ENCODE measurements around the gene GARIN5A.

GARIN5A gene

DNA sequence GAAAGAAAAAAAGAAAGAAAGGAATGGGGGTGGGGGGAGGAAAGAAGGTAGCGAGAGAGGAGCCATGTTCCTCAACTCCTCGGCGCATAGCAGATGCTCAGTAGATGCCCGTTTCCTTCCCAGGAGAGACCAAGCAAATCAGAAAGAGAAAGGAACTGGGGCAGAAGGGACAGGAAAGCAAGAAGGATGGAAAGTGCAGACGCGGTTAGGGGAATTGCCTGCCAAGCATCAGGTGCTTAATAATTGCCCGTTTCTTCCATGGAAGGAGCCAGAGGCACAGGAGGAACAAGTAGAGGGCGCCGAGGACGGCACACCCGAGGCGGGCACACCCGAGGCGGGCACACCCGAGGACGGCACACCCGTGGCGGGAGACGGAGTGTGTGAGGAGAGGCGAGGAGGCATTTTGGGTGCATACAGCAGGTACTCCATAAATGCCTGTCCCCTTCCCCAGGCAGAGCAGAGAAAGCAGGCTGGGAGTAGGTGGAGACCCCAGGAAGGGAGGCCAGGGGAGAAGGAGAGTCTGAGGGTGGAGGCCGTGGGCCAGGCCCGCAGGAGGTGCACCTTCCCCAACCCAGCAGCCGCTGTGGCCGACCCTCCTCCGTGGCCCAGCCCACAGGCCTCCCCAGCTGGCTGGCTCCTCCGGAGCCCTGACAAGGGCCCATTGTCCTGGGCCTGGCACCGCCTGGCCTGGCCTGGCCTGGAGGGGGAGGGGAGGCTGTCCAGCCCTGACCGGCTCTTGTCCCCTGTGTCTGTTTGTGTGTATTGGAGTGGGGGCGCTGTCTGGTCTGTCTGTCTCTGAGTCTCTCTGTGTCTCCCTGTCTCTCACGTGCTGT is 19.8 kb upstream of the GARIN5A start:
- Histone ChIP-seq H3K4me1 (ENCODE audit: control insufficient read depth, insufficient read depth, low read length, poor library complexity, severe bottlenecking) (peaks cover 10% of the 10 kb centered on the region), H3K27ac (ENCODE audit: insufficient read depth, low read length, poor library complexity, severe bottlenecking) (no peak overlapping the region), H3K27me3 (replicated peaks; ENCODE audit: control insufficient read depth, insufficient read depth, low read length, poor library complexity, severe bottlenecking) (no peaks in the 10 kb centered on the region), H3K4me3 (ENCODE audit: insufficient read depth, low read depth, low read length, poor library complexity, severe bottlenecking) (no peak overlapping the region), H3K9me3 (ENCODE audit: control insufficient read depth, low read length) (no peaks in the 10 kb centered on the region), H3K36me3 (ENCODE audit: control insufficient read depth, insufficient read depth, low read length) (no peaks in the 10 kb centered on the region)
- no peak for DNase-seq

DNA sequence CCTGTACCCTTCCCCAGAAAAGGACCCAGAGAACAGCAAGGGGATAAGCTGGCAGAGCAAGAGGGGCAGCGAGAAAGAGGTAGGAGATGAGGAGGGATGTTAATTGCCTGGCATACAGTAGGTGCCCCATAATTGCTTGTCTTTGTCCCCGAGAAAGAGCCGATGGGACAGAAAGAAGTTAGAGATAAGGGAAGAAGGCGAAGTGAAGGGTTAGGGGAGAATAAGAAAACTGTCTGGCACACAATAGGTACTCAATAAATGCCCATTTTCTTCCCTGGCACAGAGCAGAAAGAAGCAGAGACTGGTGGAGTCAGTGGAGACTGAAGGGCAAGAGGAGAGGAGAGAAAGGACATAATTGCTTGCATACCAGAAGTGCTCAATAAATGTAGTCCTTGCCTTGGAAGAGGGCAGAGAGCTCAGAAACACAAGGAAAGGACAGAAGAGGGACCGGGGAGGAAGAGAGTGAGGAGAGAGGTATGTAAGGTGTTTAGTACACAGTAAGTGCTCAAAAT is 18.4 kb upstream of the GARIN5A start:
- no peak for DNase-seq
- Histone ChIP-seq H3K27ac (ENCODE audit: insufficient read depth, low read length, poor library complexity, severe bottlenecking) (no peak overlapping the region), H3K9me3 (ENCODE audit: control insufficient read depth, low read length) (no peaks in the 10 kb centered on the region), H3K27me3 (replicated peaks; ENCODE audit: control insufficient read depth, insufficient read depth, low read length, poor library complexity, severe bottlenecking) (no peaks in the 10 kb centered on the region), H3K4me1 (ENCODE audit: control insufficient read depth, insufficient read depth, low read length, poor library complexity, severe bottlenecking) (peaks cover 17% of the 10 kb centered on the region), H3K4me3 (ENCODE audit: insufficient read depth, low read depth, low read length, poor library complexity, severe bottlenecking) (no peak overlapping the region), H3K36me3 (ENCODE audit: control insufficient read depth, insufficient read depth, low read length) (no peaks in the 10 kb centered on the region)

DNA sequence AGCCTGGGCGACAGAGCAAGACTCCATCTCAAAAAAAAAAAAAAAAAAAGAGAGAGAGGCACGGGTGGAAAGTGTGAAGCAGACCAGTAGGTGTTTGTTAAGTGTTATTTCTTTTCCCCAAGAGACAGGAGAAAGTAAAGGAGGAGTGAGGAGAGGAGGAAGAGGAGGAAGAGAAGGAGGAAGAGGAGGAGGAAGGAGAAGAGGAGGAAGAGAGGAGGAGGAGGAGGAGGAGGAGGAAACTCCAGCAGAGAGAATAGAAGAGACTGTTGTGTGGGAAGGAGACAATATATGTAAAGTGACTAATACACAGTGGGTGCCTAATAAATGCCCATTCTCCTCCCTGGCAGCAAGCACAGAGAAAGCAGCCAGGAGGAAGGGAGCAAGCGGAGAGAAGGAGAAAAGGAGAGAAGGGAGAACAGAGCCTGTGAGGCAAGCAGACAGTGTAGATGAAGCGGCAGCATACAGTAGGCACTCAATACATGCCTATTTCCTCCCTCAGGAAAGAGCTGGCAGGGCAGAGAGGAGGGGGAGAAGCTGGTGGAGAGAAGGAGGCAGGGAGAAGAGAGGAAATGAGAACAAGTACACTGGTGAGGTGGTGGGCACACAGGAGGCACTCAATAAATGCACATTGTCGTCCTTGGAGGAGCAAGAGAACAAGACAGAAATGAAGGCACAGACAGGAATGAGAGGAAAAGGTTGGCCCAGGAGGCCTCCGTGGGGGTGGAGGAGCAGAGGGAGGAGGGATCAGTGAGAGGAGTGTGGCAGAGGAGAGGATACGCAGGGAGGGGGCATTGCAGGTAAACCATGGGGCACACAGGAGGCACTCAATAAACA is 17.8 kb upstream of the GARIN5A start:
- H3K27ac ChIP-seq (ENCODE audit: insufficient read depth, low read length, poor library complexity, severe bottlenecking): no peak overlapping the region
- no peaks in the 10 kb centered on the region for H3K36me3 ChIP-seq (ENCODE audit: control insufficient read depth, insufficient read depth, low read length)
- H3K27me3 ChIP-seq (replicated peaks; ENCODE audit: control insufficient read depth, insufficient read depth, low read length, poor library complexity, severe bottlenecking): no peaks in the 10 kb centered on the region
- H3K9me3 ChIP-seq (ENCODE audit: control insufficient read depth, low read length): no peaks in the 10 kb centered on the region
- H3K4me1 ChIP-seq (ENCODE audit: control insufficient read depth, insufficient read depth, low read length, poor library complexity, severe bottlenecking): peaks cover 17% of the 10 kb centered on the region
- no peak overlapping the region for H3K4me3 ChIP-seq (ENCODE audit: insufficient read depth, low read depth, low read length, poor library complexity, severe bottlenecking)
- DNase-seq: no peak

DNA sequence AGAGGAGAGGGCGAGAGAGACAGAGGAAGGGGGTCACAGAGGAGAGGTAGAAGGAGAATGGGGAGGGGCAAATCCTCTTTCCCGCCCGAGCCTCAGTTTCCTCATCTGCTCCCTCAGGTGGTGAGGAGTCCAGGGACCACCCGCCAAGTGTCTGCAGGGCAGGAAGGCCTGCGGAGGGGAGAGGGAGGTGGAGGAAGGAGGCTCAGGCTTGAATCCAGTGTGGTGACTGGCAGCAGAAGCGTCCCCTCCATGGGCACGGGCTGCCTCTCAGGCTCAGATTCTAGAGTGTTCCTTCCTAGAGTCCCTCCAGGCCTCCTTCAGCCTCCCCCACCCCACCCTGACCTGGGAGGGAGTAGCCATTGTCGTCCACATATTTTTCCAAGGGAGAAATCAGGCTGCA is 16.5 kb upstream of the GARIN5A start:
- no peak for DNase-seq
- Histone ChIP-seq H3K4me1 (ENCODE audit: control insufficient read depth, insufficient read depth, low read length, poor library complexity, severe bottlenecking) (peaks cover 17% of the 10 kb centered on the region), H3K27me3 (replicated peaks; ENCODE audit: control insufficient read depth, insufficient read depth, low read length, poor library complexity, severe bottlenecking) (no peaks in the 10 kb centered on the region), H3K9me3 (ENCODE audit: control insufficient read depth, low read length) (no peaks in the 10 kb centered on the region), H3K36me3 (ENCODE audit: control insufficient read depth, insufficient read depth, low read length) (no peaks in the 10 kb centered on the region), H3K27ac (ENCODE audit: insufficient read depth, low read length, poor library complexity, severe bottlenecking) (no peak overlapping the region), H3K4me3 (ENCODE audit: insufficient read depth, low read depth, low read length, poor library complexity, severe bottlenecking) (no peak overlapping the region)

DNA sequence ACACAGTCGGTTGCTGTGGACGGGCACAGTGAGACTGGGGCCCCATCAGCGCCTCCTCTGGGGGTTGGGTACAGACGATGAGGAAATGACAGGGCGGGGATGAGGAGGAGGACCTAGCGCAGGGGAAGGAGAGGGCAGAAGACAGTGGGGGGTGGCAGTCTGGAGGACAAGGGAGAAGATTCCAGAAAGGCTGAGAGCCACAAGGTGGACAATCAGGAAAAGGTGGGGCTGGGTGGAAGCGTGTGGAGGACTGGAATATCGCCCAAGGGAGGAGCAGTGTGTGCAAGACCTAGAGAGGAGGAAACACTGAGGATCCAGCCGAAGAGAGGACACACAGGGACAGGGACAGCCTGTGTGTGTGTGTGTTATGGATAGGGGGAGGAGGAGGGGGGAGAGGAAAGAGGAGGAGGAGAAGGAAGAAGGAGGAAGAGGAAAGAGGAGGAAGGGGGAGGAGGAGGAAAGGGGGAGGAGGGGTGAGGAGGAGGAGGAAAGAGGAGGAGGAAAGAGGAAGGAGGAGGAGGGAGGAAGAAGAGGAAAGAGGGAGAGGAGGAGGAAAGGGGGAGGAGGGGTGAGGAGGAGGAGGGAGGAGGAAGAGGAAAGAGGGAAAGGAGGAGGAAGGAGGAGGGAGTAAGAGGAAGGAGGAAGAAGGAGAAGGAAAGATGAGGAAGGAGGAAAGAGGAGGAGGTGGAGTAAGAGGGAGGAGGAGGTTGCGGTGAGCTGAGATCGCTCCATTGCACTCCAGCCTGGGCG is 15.8 kb upstream of the GARIN5A start:
- H3K27ac ChIP-seq (ENCODE audit: insufficient read depth, low read length, poor library complexity, severe bottlenecking): no peak overlapping the region
- no peak overlapping the region for H3K4me3 ChIP-seq (ENCODE audit: insufficient read depth, low read depth, low read length, poor library complexity, severe bottlenecking)
- no peak for DNase-seq
- H3K27me3 ChIP-seq (replicated peaks; ENCODE audit: control insufficient read depth, insufficient read depth, low read length, poor library complexity, severe bottlenecking): no peaks in the 10 kb centered on the region
- peaks cover 17% of the 10 kb centered on the region for H3K4me1 ChIP-seq (ENCODE audit: control insufficient read depth, insufficient read depth, low read length, poor library complexity, severe bottlenecking)
- H3K36me3 ChIP-seq (ENCODE audit: control insufficient read depth, insufficient read depth, low read length): no peaks in the 10 kb centered on the region
- H3K9me3 ChIP-seq (ENCODE audit: control insufficient read depth, low read length): no peaks in the 10 kb centered on the region

DNA sequence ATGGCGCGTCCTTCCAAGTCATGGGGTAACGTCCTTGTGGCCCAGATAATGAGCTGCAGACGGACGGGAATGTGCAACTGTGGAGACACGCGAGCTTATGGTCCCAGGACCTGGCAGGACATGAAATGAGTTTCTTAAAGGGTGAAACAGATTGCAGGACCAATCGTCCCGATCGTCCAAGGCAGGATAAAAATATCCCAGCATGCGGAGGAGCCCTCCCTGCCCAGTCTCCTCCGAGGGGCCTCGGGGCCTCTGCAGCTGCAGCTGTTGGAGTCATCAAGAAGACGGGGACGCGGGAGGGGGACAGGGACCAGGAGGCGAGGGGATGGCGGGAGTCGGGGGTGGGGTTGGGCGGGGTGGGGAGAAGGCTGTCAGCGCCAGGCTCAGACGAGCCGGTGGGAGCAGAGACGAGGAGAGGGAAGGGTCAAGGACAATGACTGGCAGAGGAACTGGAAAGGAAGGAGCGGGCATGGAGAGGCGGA is 14.4 kb upstream of the GARIN5A start:
- H3K27me3 ChIP-seq (replicated peaks; ENCODE audit: control insufficient read depth, insufficient read depth, low read length, poor library complexity, severe bottlenecking): no peaks in the 10 kb centered on the region
- DNase-seq: no peak
- H3K36me3 ChIP-seq (ENCODE audit: control insufficient read depth, insufficient read depth, low read length): no peaks in the 10 kb centered on the region
- peaks cover 17% of the 10 kb centered on the region for H3K4me1 ChIP-seq (ENCODE audit: control insufficient read depth, insufficient read depth, low read length, poor library complexity, severe bottlenecking)
- no peak overlapping the region for H3K4me3 ChIP-seq (ENCODE audit: insufficient read depth, low read depth, low read length, poor library complexity, severe bottlenecking)
- H3K27ac ChIP-seq (ENCODE audit: insufficient read depth, low read length, poor library complexity, severe bottlenecking): no peak overlapping the region
- H3K9me3 ChIP-seq (ENCODE audit: control insufficient read depth, low read length): no peaks in the 10 kb centered on the region

DNA sequence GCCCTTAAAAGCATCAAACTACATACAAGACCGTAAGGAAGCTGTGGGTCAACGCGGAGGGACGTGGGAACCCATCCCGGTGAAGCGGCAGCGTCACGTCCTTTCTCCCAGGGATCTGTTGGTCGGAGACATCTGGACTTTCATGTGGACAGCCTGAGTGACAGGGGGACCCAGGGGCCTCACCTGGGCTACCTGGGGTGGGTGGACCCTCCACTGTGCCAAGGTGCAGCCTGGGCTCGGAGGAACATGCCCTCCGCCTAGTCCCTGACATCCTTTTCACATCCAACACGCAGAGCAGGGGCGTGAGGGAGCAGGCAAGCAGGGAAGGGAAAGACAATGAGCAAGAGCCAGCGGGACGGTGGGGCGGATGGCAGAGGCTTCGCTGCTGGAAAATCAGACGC is 13.8 kb upstream of the GARIN5A start:
- no peak for DNase-seq
- no peaks in the 10 kb centered on the region for H3K27me3 ChIP-seq (replicated peaks; ENCODE audit: control insufficient read depth, insufficient read depth, low read length, poor library complexity, severe bottlenecking)

DNA sequence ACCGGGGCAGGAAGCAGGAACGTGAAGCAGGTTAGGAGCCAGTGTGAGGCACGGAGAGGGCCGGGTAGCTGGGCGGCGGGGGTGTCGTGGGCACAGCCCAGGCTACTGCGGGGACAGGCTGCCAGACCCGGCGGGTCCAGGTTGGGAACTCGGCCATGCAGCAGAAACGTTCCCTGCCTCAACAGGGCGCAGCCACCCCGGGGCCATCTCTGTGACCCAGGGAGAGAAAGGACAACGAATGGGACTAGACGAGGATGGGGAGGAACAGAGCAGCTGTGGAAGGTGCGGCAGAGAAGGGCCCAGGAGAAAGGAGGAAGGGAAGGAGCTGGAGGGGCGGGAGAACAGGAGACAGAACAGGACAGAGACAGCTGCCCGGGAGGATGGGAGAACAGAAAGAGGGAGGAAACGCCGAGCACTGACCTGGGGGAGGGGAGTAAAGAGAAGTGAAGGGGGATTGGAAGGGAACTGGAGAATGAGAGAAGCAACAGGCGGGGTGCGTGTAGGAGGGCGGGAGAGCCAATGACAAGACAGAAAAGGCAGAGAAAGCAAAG is 12.9 kb upstream of the GARIN5A start:
- DNase-seq: no peak
- no peak overlapping the region for H3K27ac ChIP-seq (ENCODE audit: insufficient read depth, low read length, poor library complexity, severe bottlenecking)
- no peaks in the 10 kb centered on the region for H3K36me3 ChIP-seq (ENCODE audit: control insufficient read depth, insufficient read depth, low read length)
- H3K4me1 ChIP-seq (ENCODE audit: control insufficient read depth, insufficient read depth, low read length, poor library complexity, severe bottlenecking): peaks cover 17% of the 10 kb centered on the region
- no peaks in the 10 kb centered on the region for H3K9me3 ChIP-seq (ENCODE audit: control insufficient read depth, low read length)
- no peak overlapping the region for H3K4me3 ChIP-seq (ENCODE audit: insufficient read depth, low read depth, low read length, poor library complexity, severe bottlenecking)
- no peaks in the 10 kb centered on the region for H3K27me3 ChIP-seq (replicated peaks; ENCODE audit: control insufficient read depth, insufficient read depth, low read length, poor library complexity, severe bottlenecking)

More for the DNA sequence above, 13.8 kb upstream of the GARIN5A start:
- peaks cover 17% of the 10 kb centered on the region for H3K4me1 ChIP-seq (ENCODE audit: control insufficient read depth, insufficient read depth, low read length, poor library complexity, severe bottlenecking)
- no peak overlapping the region for H3K4me3 ChIP-seq (ENCODE audit: insufficient read depth, low read depth, low read length, poor library complexity, severe bottlenecking)
- no peak overlapping the region for H3K27ac ChIP-seq (ENCODE audit: insufficient read depth, low read length, poor library complexity, severe bottlenecking)
- H3K36me3 ChIP-seq (ENCODE audit: control insufficient read depth, insufficient read depth, low read length): no peaks in the 10 kb centered on the region
- H3K9me3 ChIP-seq (ENCODE audit: control insufficient read depth, low read length): no peaks in the 10 kb centered on the region

DNA sequence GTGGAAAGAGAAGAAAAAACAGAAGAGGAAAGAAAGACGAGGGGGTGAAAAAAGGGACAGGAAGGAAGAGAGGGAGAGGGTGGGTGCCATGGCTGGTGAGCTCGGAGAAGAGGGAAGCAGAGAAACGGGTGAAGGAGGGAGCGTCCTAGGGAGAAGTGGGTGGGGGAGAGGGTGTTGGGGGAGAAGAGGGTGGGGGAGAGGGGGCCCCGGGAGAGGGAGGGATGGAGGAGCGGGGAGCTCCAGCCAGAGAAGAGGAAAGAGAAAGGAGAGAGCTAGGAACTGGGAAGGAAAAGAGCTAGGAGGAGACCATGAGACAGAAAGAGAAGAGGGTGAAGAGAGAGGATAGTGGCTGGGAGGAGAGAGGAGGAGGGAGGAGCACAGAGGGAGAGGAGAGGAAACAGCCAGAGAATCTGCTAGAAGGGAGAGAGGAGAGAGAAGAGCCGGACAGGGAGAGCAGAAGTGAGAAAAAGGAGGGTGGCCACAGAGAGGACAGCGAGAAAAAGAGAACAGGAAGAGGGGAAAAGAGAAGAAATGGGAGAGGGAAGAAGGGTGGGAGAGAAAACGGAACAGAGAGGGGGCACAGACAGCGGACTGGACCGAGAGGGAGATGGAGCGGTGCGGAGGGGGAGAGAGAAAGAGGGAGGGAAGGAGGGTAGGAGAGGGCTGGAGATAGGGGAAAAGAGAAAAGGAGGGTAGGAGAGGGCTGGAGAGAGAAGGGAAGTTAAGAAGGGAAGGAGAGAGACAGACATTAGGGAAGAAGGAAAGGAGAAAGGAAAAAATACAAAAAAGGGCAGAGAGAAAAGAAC is 11.9 kb upstream of the GARIN5A start:
- Histone ChIP-seq H3K36me3 (ENCODE audit: control insufficient read depth, insufficient read depth, low read length) (no peaks in the 10 kb centered on the region), H3K4me1 (ENCODE audit: control insufficient read depth, insufficient read depth, low read length, poor library complexity, severe bottlenecking) (peaks cover 17% of the 10 kb centered on the region), H3K27ac (ENCODE audit: insufficient read depth, low read length, poor library complexity, severe bottlenecking) (no peak overlapping the region), H3K9me3 (ENCODE audit: control insufficient read depth, low read length) (no peaks in the 10 kb centered on the region), H3K4me3 (ENCODE audit: insufficient read depth, low read depth, low read length, poor library complexity, severe bottlenecking) (no peak overlapping the region), H3K27me3 (replicated peaks; ENCODE audit: control insufficient read depth, insufficient read depth, low read length, poor library complexity, severe bottlenecking) (no peaks in the 10 kb centered on the region)
- DNase-seq: no peak

Measured in effector memory CD4-positive, alpha-beta T cell (primary cell).